ENCODE measurements around the gene FGF2.

GRCh38 chr4:122858705-122859104 lies 32.1 kb downstream of the FGF2 start:
- TF ChIP-seq EZH2 (IDR thresholded peaks at IDR 0.05; ENCODE audit: borderline replicate concordance, insufficient read depth, low read depth, low read length, poor library complexity, severe bottlenecking): no peak
- no peak for TF ChIP-seq CTCF (IDR thresholded peaks at IDR 0.05)
